DOHH2 (cell line): ENCODE measurements around the gene CPNE6.

ENCODE experiments used
- H3F3A ChIP-seq: fragments of 200-600 bp; sonication (generic), shearing (Covaris generic); 2 replicates; pipeline ENCODE4 v1.6.0; 2016; ENCODE audit warnings: antibody characterized with exemption, mild to moderate bottlenecking; ENCODE audit not compliant: control insufficient read depth, insufficient read depth
- H3K27ac ChIP-seq: fragments of 200-600 bp; sonication (generic); 2 replicates; pipeline ENCODE4 v1.5.1; 2014; ENCODE audit warnings: low read depth, mild to moderate bottlenecking, low read length, moderate library complexity
- H3K27me3 ChIP-seq: fragments of 200-600 bp; sonication (generic); 2 replicates; pipeline ENCODE4 v1.6.1; 2014; ENCODE audit warnings: mild to moderate bottlenecking, low read length, mixed read lengths; ENCODE audit not compliant: control insufficient read depth
- H3K36me3 ChIP-seq: fragments of 200-600 bp; sonication (generic); 2 replicates; pipeline ENCODE4 v1.6.1; 2014; ENCODE audit warnings: mild to moderate bottlenecking, low read length, moderate library complexity, mixed read lengths; ENCODE audit not compliant: control insufficient read depth
- H3K4me1 ChIP-seq: fragments of 200-600 bp; sonication (generic); 2 replicates; pipeline ENCODE4 v1.6.1; 2014; ENCODE audit warnings: mild to moderate bottlenecking, low read length, mixed read lengths; ENCODE audit not compliant: control insufficient read depth
- H3K4me2 ChIP-seq: fragments of 200-600 bp; sonication (generic); 2 replicates; pipeline ENCODE4 v1.6.0; 2014; ENCODE audit warnings: mild to moderate bottlenecking, low read length, moderate library complexity
- H3K4me3 ChIP-seq: fragments of 200-600 bp; sonication (generic); 2 replicates; pipeline ENCODE4 v1.5.1; 2014; ENCODE audit warnings: mild to moderate bottlenecking, low read length, mixed read lengths
- H3K79me2 ChIP-seq: fragments of 200-600 bp; sonication (generic); 2 replicates; pipeline ENCODE4 v1.6.1; 2014; ENCODE audit warnings: mild to moderate bottlenecking, low read length, mixed read lengths; ENCODE audit not compliant: control insufficient read depth
- H3K9me2 ChIP-seq: fragments of 200-600 bp; sonication (generic); replicated peaks from 2 replicates; pipeline ENCODE4 v1.6.1; 2014; ENCODE audit warnings: mild to moderate bottlenecking, low read length, mixed read lengths; ENCODE audit not compliant: control insufficient read depth
- H3K9me3 ChIP-seq: fragments of 200-600 bp; sonication (generic); 2 replicates; pipeline ENCODE4 v1.6.1; 2014; ENCODE audit warnings: antibody characterized with exemption, low read length, mixed read lengths; ENCODE audit not compliant: control insufficient read depth, insufficient read depth
- H4K20me1 ChIP-seq: fragments of 200-600 bp; sonication (generic); 2 replicates; pipeline ENCODE4 v1.6.0; 2014; ENCODE audit warnings: low read depth, mild to moderate bottlenecking, antibody characterized with exemption, low read length, moderate library complexity; ENCODE audit not compliant: control insufficient read depth, insufficient read depth
- CTCF ChIP-seq: fragments of 200-600 bp; sonication (generic); IDR thresholded peaks from one replicate; pipeline ENCODE4 v1.5.1; 2014; ENCODE audit warnings: antibody characterized with exemption, mild to moderate bottlenecking, low read depth, low read length; ENCODE audit not compliant: poor library complexity, severe bottlenecking
- EZH2phosphoT487 ChIP-seq: fragments of 200-600 bp; sonication (generic); IDR thresholded peaks from 2 replicates; pipeline ENCODE4 v1.6.1; 2017; ENCODE audit warnings: borderline replicate concordance, mild to moderate bottlenecking, antibody characterized with exemption, low read length, moderate library complexity, mixed read lengths

CPNE6 gene

GRCh38 chr14:24121210-24121609 lies 49.8 kb downstream of the CPNE6 start:
- no peak overlapping the region for H3K27ac ChIP-seq
- no peaks in the 10 kb centered on the region for H4K20me1 ChIP-seq
- no peaks in the 10 kb centered on the region for H3K27me3 ChIP-seq
- no peak overlapping the region for H3K4me2 ChIP-seq
- no peak overlapping the region for H3K4me3 ChIP-seq
- peaks cover 7% of the 10 kb centered on the region for H3K79me2 ChIP-seq
- H3K9me2 ChIP-seq, result no peaks in the 10 kb centered on the region
- H3K4me1 ChIP-seq, result peaks cover 6% of the 10 kb centered on the region
- peaks cover 65% of the 10 kb centered on the region for H3K36me3 ChIP-seq
- no peaks in the 10 kb centered on the region for H3K9me3 ChIP-seq
- H3F3A ChIP-seq, result peaks cover 3% of the 10 kb centered on the region; the same call in 1 of the 2 replicates
- no peak for TF ChIP-seq EZH2phosphoT487
- TF ChIP-seq CTCF, result no peak

- no peak for TF ChIP-seq EZH2phosphoT487
- TF ChIP-seq CTCF, result no peak
- Histone ChIP-seq H3K9me2 (no peaks in the 10 kb centered on the region), H3K4me2 (no peak overlapping the region), H3F3A (peaks cover 9% of the 10 kb centered on the region), H3K4me1 (peaks cover 6% of the 10 kb centered on the region), H3K4me3 (no peak overlapping the region), H3K27me3 (no peaks in the 10 kb centered on the region), H3K9me3 (no peaks in the 10 kb centered on the region), H4K20me1 (no peaks in the 10 kb centered on the region), H3K36me3 (peaks cover 53% of the 10 kb centered on the region), H3K27ac (no peak overlapping the region), H3K79me2 (no peaks in the 10 kb centered on the region)
Measured at GRCh38 chr14:24122416-24122815, 51.1 kb downstream of the CPNE6 start.

- Histone ChIP-seq H3K36me3 (peaks cover 48% of the 10 kb centered on the region), H3K4me3 (no peak overlapping the region), H3K27me3 (no peaks in the 10 kb centered on the region), H3K4me2 (no peak overlapping the region), H3K4me1 (peaks cover 11% of the 10 kb centered on the region), H3K9me3 (no peaks in the 10 kb centered on the region), H4K20me1 (no peaks in the 10 kb centered on the region), H3K9me2 (no peaks in the 10 kb centered on the region), H3F3A (peaks cover 11% of the 10 kb centered on the region), H3K79me2 (no peaks in the 10 kb centered on the region), H3K27ac (no peak overlapping the region)
- TF ChIP-seq CTCF, result no peak
- TF ChIP-seq EZH2phosphoT487, result no peak
Measured at GRCh38 chr14:24122898-24123297, 51.5 kb downstream of the CPNE6 start.
